Measurements from ENCODE around the gene ZNF609.

Gene ZNF609

GRCh38 chr15:64685230-64685888, 225.0 kb downstream of the ZNF609 start:
- TF ChIP-seq CSDC2 (CRISPR knock-in tag; IDR thresholded peaks at IDR 0.05) (no peak), CREB5 (CRISPR knock-in tag; IDR thresholded peaks at IDR 0.05; ENCODE audit: low read depth) (no peak), ZNF70 (CRISPR knock-in tag; IDR thresholded peaks at IDR 0.05) (no peak), BACH2 (CRISPR knock-in tag; IDR thresholded peaks at IDR 0.05; ENCODE audit: borderline replicate concordance) (no peak), GLIS3 (CRISPR knock-in tag; IDR thresholded peaks at IDR 0.05) (no peak), ZFP30 (CRISPR knock-in tag; IDR thresholded peaks at IDR 0.05) (no peak), SNAI2 (CRISPR knock-in tag; IDR thresholded peaks at IDR 0.05) (no peak), ARNTL (CRISPR knock-in tag; IDR thresholded peaks at IDR 0.05; ENCODE audit: borderline replicate concordance, low read depth) (no peak), PPARA (CRISPR knock-in tag; IDR thresholded peaks at IDR 0.05; ENCODE audit: borderline replicate concordance) (no peak), RARB (CRISPR knock-in tag; IDR thresholded peaks at IDR 0.05) (no peak)
- TF ChIP-seq, protein P1, sequence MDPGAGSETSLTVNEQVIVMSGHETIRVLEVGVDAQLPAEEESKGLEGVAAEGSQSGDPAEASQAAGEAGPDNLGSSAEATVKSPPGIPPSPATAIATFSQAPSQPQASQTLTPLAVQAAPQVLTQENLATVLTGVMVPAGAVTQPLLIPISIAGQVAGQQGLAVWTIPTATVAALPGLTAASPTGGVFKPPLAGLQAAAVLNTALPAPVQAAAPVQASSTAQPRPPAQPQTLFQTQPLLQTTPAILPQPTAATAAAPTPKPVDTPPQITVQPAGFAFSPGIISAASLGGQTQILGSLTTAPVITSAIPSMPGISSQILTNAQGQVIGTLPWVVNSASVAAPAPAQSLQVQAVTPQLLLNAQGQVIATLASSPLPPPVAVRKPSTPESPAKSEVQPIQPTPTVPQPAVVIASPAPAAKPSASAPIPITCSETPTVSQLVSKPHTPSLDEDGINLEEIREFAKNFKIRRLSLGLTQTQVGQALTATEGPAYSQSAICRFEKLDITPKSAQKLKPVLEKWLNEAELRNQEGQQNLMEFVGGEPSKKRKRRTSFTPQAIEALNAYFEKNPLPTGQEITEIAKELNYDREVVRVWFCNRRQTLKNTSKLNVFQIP (CRISPR knock-in tag; IDR thresholded peaks at IDR 0.05; ENCODE audit: borderline replicate concordance, low read depth) = no peak
- no peak for ATAC-seq

DNA sequence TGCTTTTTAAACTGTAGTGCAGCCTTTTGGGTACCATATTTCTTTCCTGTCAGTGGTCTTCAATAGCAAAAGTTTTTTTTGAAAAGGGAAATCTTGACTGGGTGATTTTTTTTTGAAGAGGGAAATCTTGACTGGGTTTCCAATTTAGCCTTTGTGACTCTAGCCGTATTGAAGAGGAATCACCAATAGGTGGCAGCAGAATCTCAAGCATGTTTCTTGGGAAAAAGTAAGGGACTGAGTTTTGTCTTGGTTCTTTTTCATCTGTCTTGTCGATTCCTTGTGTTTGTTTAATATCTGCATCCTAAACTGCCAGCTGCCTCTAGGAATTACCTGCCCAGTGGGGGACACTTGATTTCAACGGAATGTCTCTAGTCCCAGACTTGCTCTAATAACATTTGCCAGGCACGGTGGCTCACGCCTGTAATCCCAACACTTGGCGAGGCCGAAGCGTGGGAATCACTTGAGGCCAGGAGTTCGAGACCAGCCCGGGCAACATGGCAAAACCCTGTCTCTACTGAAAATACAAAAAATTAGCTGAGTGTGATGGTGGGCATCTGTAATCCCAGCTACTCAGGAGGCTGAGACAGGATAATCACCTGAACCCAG, 225.9 kb downstream of the ZNF609 start:
- TF ChIP-seq ZNF70 (CRISPR knock-in tag; IDR thresholded peaks at IDR 0.05) = no peak
- ATAC-seq = peak; percentile 41; the same call in 2 of the 3 replicates

DNA sequence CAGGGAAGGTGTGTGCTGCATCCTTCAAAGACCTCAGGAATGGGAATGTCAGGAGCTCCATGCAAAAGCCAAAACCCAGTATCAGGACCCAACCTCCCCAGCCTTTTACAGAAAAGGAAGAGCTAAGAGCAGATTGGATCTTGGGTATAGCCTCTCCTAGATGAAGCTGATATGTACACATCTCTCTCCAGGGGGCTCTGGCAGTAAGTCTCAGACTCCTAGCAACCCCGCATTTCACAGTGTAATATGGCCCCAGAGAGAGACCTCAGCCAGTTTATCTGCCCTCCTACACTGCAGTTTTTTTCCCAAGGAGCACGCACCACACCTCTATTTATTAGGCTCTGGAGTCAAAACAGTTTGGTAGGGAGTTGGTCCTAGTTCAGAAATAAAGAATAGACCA, 226.8 kb downstream of the ZNF609 start:
- TF ChIP-seq, protein P1 (CRISPR knock-in tag; IDR thresholded peaks at IDR 0.05; ENCODE audit: borderline replicate concordance, low read depth) = no peak
- TF ChIP-seq RARB (CRISPR knock-in tag; IDR thresholded peaks at IDR 0.05) (no peak), TSHZ2 (CRISPR knock-in tag; IDR thresholded peaks at IDR 0.05) (no peak), ZNF565 (CRISPR knock-in tag; conservative IDR thresholded peaks at IDR 0.05; ENCODE audit: low read depth) (no peak), PPARA (CRISPR knock-in tag; IDR thresholded peaks at IDR 0.05; ENCODE audit: borderline replicate concordance) (no peak), OSR1 (CRISPR knock-in tag; IDR thresholded peaks at IDR 0.05) (no peak), ZNF8 (CRISPR knock-in tag; IDR thresholded peaks at IDR 0.05) (no peak), CREB5 (CRISPR knock-in tag; IDR thresholded peaks at IDR 0.05; ENCODE audit: low read depth) (no peak), ZC3H10 (CRISPR knock-in tag; IDR thresholded peaks at IDR 0.05) (no peak), CSDC2 (CRISPR knock-in tag; IDR thresholded peaks at IDR 0.05) (no peak), TCF4 (CRISPR knock-in tag; IDR thresholded peaks at IDR 0.05; ENCODE audit: borderline replicate concordance) (no peak), SNAI2 (CRISPR knock-in tag; IDR thresholded peaks at IDR 0.05) (no peak)
- TF ChIP-seq, protein P2, sequence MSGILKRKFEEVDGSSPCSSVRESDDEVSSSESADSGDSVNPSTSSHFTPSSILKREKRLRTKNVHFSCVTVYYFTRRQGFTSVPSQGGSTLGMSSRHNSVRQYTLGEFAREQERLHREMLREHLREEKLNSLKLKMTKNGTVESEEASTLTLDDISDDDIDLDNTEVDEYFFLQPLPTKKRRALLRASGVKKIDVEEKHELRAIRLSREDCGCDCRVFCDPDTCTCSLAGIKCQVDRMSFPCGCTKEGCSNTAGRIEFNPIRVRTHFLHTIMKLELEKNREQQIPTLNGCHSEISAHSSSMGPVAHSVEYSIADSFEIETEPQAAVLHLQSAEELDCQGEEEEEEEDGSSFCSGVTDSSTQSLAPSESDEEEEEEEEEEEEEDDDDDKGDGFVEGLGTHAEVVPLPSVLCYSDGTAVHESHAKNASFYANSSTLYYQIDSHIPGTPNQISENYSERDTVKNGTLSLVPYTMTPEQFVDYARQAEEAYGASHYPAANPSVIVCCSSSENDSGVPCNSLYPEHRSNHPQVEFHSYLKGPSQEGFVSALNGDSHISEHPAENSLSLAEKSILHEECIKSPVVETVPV (CRISPR knock-in tag; IDR thresholded peaks at IDR 0.05) = no peak
- no peak for ATAC-seq

Measured in SK-N-SH treated with all-trans-retinoic acid at 6 μM for 48 hours (cell line).